Adrenal gland (tissue), 5 donors: ENCODE results near the gene TAOK2.

Source experiments
- CTCF ChIP-seq, 6 experiments: fragments of 450-650 bp in 4 of 6; fragments of 200-600 bp in 2 of 6; sonication (generic) in 1 of 6; IDR thresholded peaks; 1 replicate in 5 of 6; 2 replicates in 1 of 6; pipeline versions ENCODE4 v1.5.1 to v1.8.0; 2016 to 2021; ENCODE audit warnings: antibody characterized with exemption in 6 of 6, mild to moderate bottlenecking in 2 of 6, moderate library complexity in 1 of 6
- POLR2A ChIP-seq, 2 donors: fragments of 450-650 bp; IDR thresholded peaks; one replicate each; pipeline ENCODE4 v1.6.1; 2017; ENCODE audit warnings: antibody characterized with exemption in 2 of 2, mild to moderate bottlenecking in 2 of 2, moderate library complexity in 1 of 2
- donor health status: DM: no; HTN: no; CAD: no.

- TF ChIP-seq CTCF (IDR thresholded peaks at IDR 0.05) = no peak
- TF ChIP-seq POLR2A (IDR thresholded peaks at IDR 0.05) = no peak
These were observed 10.5 kb upstream of the TAOK2 start for GRCh38 chr16:29963021-29963743.
